H9 (cell line): ENCODE results near the gene CRHR1. TPM values are rescaled to one million over a fixed set of nuclear protein-coding genes. Genes with fewer than 3 reads are reported as not detected.

Source experiments
- DNase-seq: peaks from one replicate; pipeline ENCODE4 v3.0.0-alpha.2; 2017
- H2AFZ ChIP-seq: one replicate; pipeline ENCODE4 v1.6.1; 2013; ENCODE audit warnings: mild to moderate bottlenecking, low read length, control low read depth, moderate library complexity
- H2AK5ac ChIP-seq: 2 replicates; pipeline ENCODE4 v1.6.1; 2013; ENCODE audit warnings: low read length, control low read depth, mixed read lengths; ENCODE audit not compliant: insufficient read length
- H2BK120ac ChIP-seq: one replicate; pipeline ENCODE4 v1.6.1; 2013; ENCODE audit warnings: low read depth, mild to moderate bottlenecking, low read length, control low read depth, inconsistent platforms; ENCODE audit not compliant: poor library complexity, severe bottlenecking
- H2BK12ac ChIP-seq: 2 replicates; pipeline ENCODE4 v1.6.1; 2013; ENCODE audit warnings: low read length, control low read depth, mixed read lengths, low read depth; ENCODE audit not compliant: insufficient read length
- H2BK15ac ChIP-seq: 2 replicates; pipeline ENCODE4 v1.6.1; 2013; ENCODE audit warnings: low read depth, low read length, control low read depth
- H2BK20ac ChIP-seq: one replicate; pipeline ENCODE4 v1.6.1; 2013; ENCODE audit warnings: low read depth, mild to moderate bottlenecking, low read length, control low read depth, inconsistent platforms; ENCODE audit not compliant: poor library complexity, severe bottlenecking
- H2BK5ac ChIP-seq: 2 replicates; pipeline ENCODE4 v1.6.1; 2013; ENCODE audit warnings: low read length, control low read depth, mixed read lengths; ENCODE audit not compliant: insufficient read length
- H3K14ac ChIP-seq: 2 replicates; pipeline ENCODE4 v1.6.1; 2013; ENCODE audit warnings: low read length, control low read depth; ENCODE audit not compliant: insufficient read depth
- H3K18ac ChIP-seq: 2 replicates; pipeline ENCODE4 v1.6.1; 2013; ENCODE audit warnings: low read depth, mild to moderate bottlenecking, mixed read lengths, low read length, control low read depth; ENCODE audit not compliant: insufficient read length
- H3K23ac ChIP-seq: 2 replicates; pipeline ENCODE4 v1.6.1; 2013; ENCODE audit warnings: low read length, control low read depth, mixed read lengths, low read depth; ENCODE audit not compliant: insufficient read length
- H3K23me2 ChIP-seq: 2 replicates; pipeline ENCODE4 v1.6.1; 2013; ENCODE audit warnings: low read depth, mild to moderate bottlenecking, mixed read lengths, low read length, control low read depth; ENCODE audit not compliant: insufficient read length, poor library complexity, severe bottlenecking
- H3K27ac ChIP-seq: 2 replicates; pipeline ENCODE4 v1.5.1; 2013; ENCODE audit warnings: low read length, control low read depth, mixed read lengths, low read depth; ENCODE audit not compliant: insufficient read length
- H3K27me3 ChIP-seq: 2 replicates; pipeline ENCODE4 v1.6.1; 2013; ENCODE audit warnings: low read length, control low read depth, inconsistent platforms; ENCODE audit not compliant: insufficient read depth
- H3K4ac ChIP-seq: 2 replicates; pipeline ENCODE4 v1.6.1; 2013; ENCODE audit warnings: low read depth, mild to moderate bottlenecking, control low read depth, inconsistent platforms, low read length, moderate library complexity
- H3K4me1 ChIP-seq: 2 replicates; pipeline ENCODE4 v1.6.1; 2013; ENCODE audit warnings: low read length, control low read depth, inconsistent platforms; ENCODE audit not compliant: insufficient read depth
- H3K4me2 ChIP-seq: 2 replicates; pipeline ENCODE4 v1.6.1; 2013; ENCODE audit warnings: low read length, control low read depth, mixed read lengths; ENCODE audit not compliant: insufficient read length, insufficient read depth
- H3K56ac ChIP-seq: 2 replicates; pipeline ENCODE4 v1.6.1; 2013; ENCODE audit warnings: low read depth, mild to moderate bottlenecking, mixed read lengths, low read length, control low read depth; ENCODE audit not compliant: insufficient read length
- H3K79me1 ChIP-seq: 2 replicates; pipeline ENCODE4 v1.6.1; 2013; ENCODE audit warnings: low read depth, mild to moderate bottlenecking, moderate library complexity, low read length, control low read depth, inconsistent platforms; ENCODE audit not compliant: insufficient read depth, poor library complexity, severe bottlenecking
- H3K79me2 ChIP-seq: 2 replicates; pipeline ENCODE4 v1.6.1; 2013; ENCODE audit warnings: low read length, control low read depth, inconsistent platforms; ENCODE audit not compliant: insufficient read depth
- H3K9ac ChIP-seq: 2 replicates; pipeline ENCODE4 v1.6.1; 2013; ENCODE audit warnings: low read length, control low read depth, mixed read lengths; ENCODE audit not compliant: insufficient read length; ENCODE audit errors: extremely low read depth
- H3K9me3 ChIP-seq: one replicate; pipeline ENCODE4 v1.6.1; 2013; ENCODE audit warnings: low read depth, low read length, inconsistent platforms; ENCODE audit not compliant: control insufficient read depth
- H3T11ph ChIP-seq: one replicate; pipeline ENCODE4 v1.6.1; 2013; ENCODE audit warnings: mild to moderate bottlenecking, low read length, control low read depth, inconsistent platforms
- H4K20me1 ChIP-seq: one replicate; pipeline ENCODE4 v1.6.1; 2013; ENCODE audit not compliant: control insufficient read depth, insufficient read length, insufficient read depth
- H4K5ac ChIP-seq: 2 replicates; pipeline ENCODE4 v1.6.1; 2013; ENCODE audit warnings: low read depth, mild to moderate bottlenecking, mixed read lengths, low read length, control low read depth; ENCODE audit not compliant: insufficient read length
- H4K8ac ChIP-seq: replicated peaks from 2 replicates; pipeline ENCODE4 v1.6.1; 2013; ENCODE audit warnings: low read length, control low read depth, mixed read lengths, low read depth; ENCODE audit not compliant: insufficient read length
- H4K91ac ChIP-seq: 2 replicates; pipeline ENCODE4 v1.6.1; 2013; ENCODE audit warnings: low read depth, mild to moderate bottlenecking, moderate library complexity, mixed read lengths, low read length, control low read depth; ENCODE audit not compliant: insufficient read length
- H3K27ac Mint-ChIP-seq, 3 experiments: 2 replicates in 2 of 3; 3 replicates in 1 of 3; pipeline ENCODE4 v1.8.0; 2020 to 2021; ENCODE audit warnings: mixed read lengths in 3 of 3, mild to moderate bottlenecking in 1 of 3, moderate library complexity in 1 of 3
- H3K27me3 Mint-ChIP-seq: 2 replicates; pipeline ENCODE4 v1.8.0; 2021; ENCODE audit warnings: low read depth, mild to moderate bottlenecking, moderate library complexity, mixed read lengths
- H3K36me3 Mint-ChIP-seq, 3 experiments: 2 replicates in 2 of 3; 3 replicates in 1 of 3; pipeline ENCODE4 v1.8.0; 2020 to 2021; ENCODE audit warnings: low read depth in 3 of 3, mixed read lengths in 3 of 3; ENCODE audit not compliant: insufficient read depth in 1 of 3
- H3K4me1 Mint-ChIP-seq, 2 experiments: 2 replicates each; pipeline ENCODE4 v1.8.0; 2020; ENCODE audit warnings: mixed read lengths in 2 of 2
- H3K4me3 Mint-ChIP-seq, 2 experiments: 2 replicates in 1 of 2; 3 replicates in 1 of 2; pipeline ENCODE4 v1.8.0; 2020 to 2021; ENCODE audit warnings: mild to moderate bottlenecking in 2 of 2, mixed read lengths in 2 of 2, moderate library complexity in 1 of 2
- H3K9me3 Mint-ChIP-seq, 2 experiments: 2 replicates in 1 of 2; 3 replicates in 1 of 2; pipeline ENCODE4 v1.8.0; 2020; ENCODE audit warnings: mild to moderate bottlenecking in 2 of 2, mixed read lengths in 2 of 2, moderate library complexity in 1 of 2
- CTCF ChIP-seq: fragments of 200-600 bp; sonication (generic); conservative IDR thresholded peaks from 3 replicates; pipeline ENCODE4 v1.8.0; 2021; ENCODE audit warnings: antibody characterized with exemption, mild to moderate bottlenecking
- WGBS: extraction: QIAGEN DNeasy Blood & Tissue Kit; methylation state at CpG from one replicate; pipeline ENCODE4 v1.1.7; 2013; ENCODE audit warnings: missing lambda C conversion rate, low lambda C conversion rate, mixed read lengths; ENCODE audit not compliant: insufficient read length; ENCODE audit errors: extremely low coverage; 5-methylcytosine and 5-hydroxymethylcytosine counted together
- total RNA-seq: library from RNA; stranded (reverse); gene quantifications from 2 replicates; pipeline ENCODE4 v1.2.1, GENCODE V29; 2021

The CRHR1 gene
- total RNA-seq, 1 experiment from 2014 or later: 0.52 TPM

GRCh38 chr17:45749831-45750335 lies 34.2 kb upstream of the CRHR1 start:
- Mint-ChIP-seq H3K27me3 (peaks cover 96% of the 10 kb centered on the region), H3K4me3 (no peak overlapping the region), H3K4me1 (peaks cover 15 to 16% of the 10 kb centered on the region in 2 experiments), H3K27ac (no peak overlapping the region; a peak in 1 of 7 replicates), H3K9me3 (no peaks in the 10 kb centered on the region), H3K36me3 (no peaks in the 10 kb centered on the region)
- H2BK12ac ChIP-seq: no peak overlapping the region
- H3K4me2 ChIP-seq: no peak overlapping the region
- no peaks in the 10 kb centered on the region for H3K9me3 ChIP-seq
- no peak overlapping the region for H2BK120ac ChIP-seq
- no peaks in the 10 kb centered on the region for H3K23me2 ChIP-seq
- H4K8ac ChIP-seq: no peak overlapping the region
- no peak overlapping the region for H3K4ac ChIP-seq
- H2AFZ ChIP-seq: no peak overlapping the region
- H2BK20ac ChIP-seq: no peak overlapping the region
- H3K27me3 ChIP-seq: peaks cover 33% of the 10 kb centered on the region; the same call in 1 of the 2 replicates
- no peaks in the 10 kb centered on the region for H3K4me1 ChIP-seq
- DNase-seq: no peak
- no peak overlapping the region for H4K91ac ChIP-seq
- H3K18ac ChIP-seq: no peak overlapping the region
- no peaks in the 10 kb centered on the region for H4K20me1 ChIP-seq
- no peak overlapping the region for H4K5ac ChIP-seq
- no peak for TF ChIP-seq CTCF
- H3K56ac ChIP-seq: no peak overlapping the region
- H3K79me1 ChIP-seq: no peaks in the 10 kb centered on the region
- no peak overlapping the region for H3K23ac ChIP-seq
- WGBS: no CpG with 5 or more reads among the region's 4 CpGs
- no peaks in the 10 kb centered on the region for H3K79me2 ChIP-seq
- no peak overlapping the region for H3K27ac ChIP-seq
- H2AK5ac ChIP-seq: no peak overlapping the region
- H2BK15ac ChIP-seq: no peak overlapping the region
- no peak overlapping the region for H2BK5ac ChIP-seq
- no peak overlapping the region for H3K9ac ChIP-seq
- H3K14ac ChIP-seq: no peak overlapping the region
- no peak overlapping the region for H3T11ph ChIP-seq
